GM23248 (cell line): ENCODE data around the gene GRWD1. TPM values are rescaled to one million over a fixed set of nuclear protein-coding genes. Genes with fewer than 3 reads are reported as not detected.

ENCODE experiments used
- DNase-seq: peaks from one replicate; pipeline ENCODE4 v3.0.0-alpha.2; 2015
- H2AFZ ChIP-seq: fragments of 200-600 bp; sonication (generic); 2 replicates; pipeline ENCODE4 v1.6.1; 2016; ENCODE audit warnings: antibody characterized with exemption
- H3F3A ChIP-seq: fragments of 200-600 bp; sonication (generic); 2 replicates; pipeline ENCODE4 v1.6.1; 2016; ENCODE audit warnings: mild to moderate bottlenecking, antibody characterized with exemption, mixed run types; ENCODE audit not compliant: insufficient read depth
- H3K27ac ChIP-seq: fragments of 200-600 bp; sonication (generic); 2 replicates; pipeline ENCODE4 v1.5.1; 2016; ENCODE audit warnings: mild to moderate bottlenecking
- H3K27me3 ChIP-seq: fragments of 200-600 bp; sonication (generic); replicated peaks from 2 replicates; pipeline ENCODE4 v1.6.1; 2016; ENCODE audit warnings: mild to moderate bottlenecking; ENCODE audit not compliant: insufficient read depth
- H3K36me3 ChIP-seq: fragments of 200-600 bp; sonication (generic); 2 replicates; pipeline ENCODE4 v1.6.1; 2016; ENCODE audit warnings: low read depth, mild to moderate bottlenecking
- H3K4me1 ChIP-seq: fragments of 200-600 bp; sonication (generic); 2 replicates; pipeline ENCODE4 v1.6.1; 2016; ENCODE audit warnings: mild to moderate bottlenecking; ENCODE audit not compliant: insufficient read depth
- H3K4me2 ChIP-seq: fragments of 200-600 bp; sonication (generic); one replicate; pipeline ENCODE4 v1.6.1; 2016; ENCODE audit warnings: mild to moderate bottlenecking; ENCODE audit not compliant: unreplicated experiment
- H3K4me3 ChIP-seq: fragments of 200-600 bp; sonication (generic); 2 replicates; pipeline ENCODE4 v1.5.1; 2016; ENCODE audit warnings: mild to moderate bottlenecking
- H3K79me2 ChIP-seq: fragments of 200-600 bp; sonication (generic); 2 replicates; pipeline ENCODE4 v1.6.1; 2016; ENCODE audit warnings: mild to moderate bottlenecking; ENCODE audit not compliant: insufficient read depth
- H3K9ac ChIP-seq: fragments of 200-600 bp; sonication (generic); 2 replicates; pipeline ENCODE4 v1.6.1; 2016; ENCODE audit warnings: mild to moderate bottlenecking
- H3K9me2 ChIP-seq: fragments of 200-600 bp; sonication (generic); 2 replicates; pipeline ENCODE4 v1.6.1; 2016; ENCODE audit warnings: mixed run types, mild to moderate bottlenecking, moderate library complexity; ENCODE audit not compliant: insufficient read depth
- H3K9me3 ChIP-seq: fragments of 200-600 bp; sonication (generic); one replicate; pipeline ENCODE4 v1.6.1; 2017; ENCODE audit warnings: low read depth
- H4K20me1 ChIP-seq: fragments of 200-600 bp; sonication (generic); 2 replicates; pipeline ENCODE4 v1.6.0; 2016; ENCODE audit not compliant: insufficient read depth
- EZH2 ChIP-seq: fragments of 200-600 bp; sonication (generic); IDR thresholded peaks from 2 replicates; pipeline ENCODE4 v1.6.1; 2018; ENCODE audit warnings: antibody characterized with exemption, mild to moderate bottlenecking; ENCODE audit not compliant: insufficient read depth, poor library complexity, severe bottlenecking
- EZH2phosphoT487 ChIP-seq: fragments of 200-600 bp; sonication (generic); IDR thresholded peaks from 2 replicates; pipeline ENCODE4 v1.6.1; 2018; ENCODE audit warnings: antibody characterized with exemption, moderate library complexity, mild to moderate bottlenecking, low read depth; ENCODE audit not compliant: insufficient read depth
- WGBS, 2 experiments: methylation state at CpG; one replicate each; pipeline ENCODE4 v1.1.6; 2015 to 2017; ENCODE audit warnings: low lambda C conversion rate in 2 of 2, low coverage in 1 of 2; ENCODE audit errors: missing lambda C conversion rate in 2 of 2; 5-methylcytosine and 5-hydroxymethylcytosine counted together
- in situ Hi-C: fragments of 300-500 bp; cut with MboI; formaldehyde crosslinking; loops from 2 replicates; pipeline ENCODE4 v1.15.0; 2020
- polyA plus RNA-seq: library from polyadenylated mRNA; unstranded; fragments of >200 nt; fragmentation: Nextera tagmentation; extraction: Ambion mirVana; gene quantifications from 2 replicates; pipeline ENCODE4 v1.2.1, GENCODE V29; 2016
- total RNA-seq: library from RNA; depleted of rRNA; stranded (reverse); fragments of >200 nt; shearing (Covaris generic); gene quantifications from 2 replicates; pipeline ENCODE4 v1.2.3, GENCODE V29; 2014

GRWD1 gene
- total and polyA plus RNA-seq, 2 experiments from 2014 or later, result 34.1 to 36.6 TPM

DNA sequence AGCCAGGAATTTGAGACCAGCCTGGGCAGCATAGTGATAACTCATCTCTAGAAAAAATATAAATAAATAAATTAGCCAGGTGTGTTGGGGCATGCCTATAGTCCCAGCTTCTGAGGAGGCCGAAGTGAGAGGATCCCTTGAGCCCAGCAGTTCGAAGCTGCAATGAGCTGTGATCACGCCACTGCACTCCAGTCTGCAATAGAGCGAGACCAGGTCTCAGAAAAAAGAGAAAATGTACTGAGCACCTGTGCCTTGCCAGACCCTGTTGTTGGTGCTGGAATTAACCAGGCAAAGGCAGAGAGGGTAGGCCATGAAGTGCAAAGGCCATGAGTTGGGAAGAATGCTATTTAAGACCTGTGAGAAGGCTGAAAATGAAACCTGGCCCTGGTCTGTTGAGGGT lies 26.1 kb downstream of the GRWD1 start:
- Histone ChIP-seq H3K27ac (no peak overlapping the region), H3K27me3 (no peaks in the 10 kb centered on the region), H3K9me3 (no peaks in the 10 kb centered on the region), H3K9me2 (no peaks in the 10 kb centered on the region), H2AFZ (no peak overlapping the region), H3K36me3 (peaks cover 48% of the 10 kb centered on the region), H3K4me2 (no peak overlapping the region), H3K9ac (no peak overlapping the region), H3K4me3 (no peak overlapping the region), H4K20me1 (no peaks in the 10 kb centered on the region; the same call in 1 of the 2 replicates), H3K79me2 (peaks cover 37% of the 10 kb centered on the region), H3F3A (peaks cover 3% of the 10 kb centered on the region; the same call in 1 of the 2 replicates), H3K4me1 (peaks cover 3% of the 10 kb centered on the region)
- 89% methylated on average over 4 of the region's 4 CpGs for WGBS, 2 experiments
- in situ Hi-C loops, result no loop called here
- DNase-seq, result no peak
- TF ChIP-seq EZH2 (no peak), EZH2phosphoT487 (no peak)

DNA sequence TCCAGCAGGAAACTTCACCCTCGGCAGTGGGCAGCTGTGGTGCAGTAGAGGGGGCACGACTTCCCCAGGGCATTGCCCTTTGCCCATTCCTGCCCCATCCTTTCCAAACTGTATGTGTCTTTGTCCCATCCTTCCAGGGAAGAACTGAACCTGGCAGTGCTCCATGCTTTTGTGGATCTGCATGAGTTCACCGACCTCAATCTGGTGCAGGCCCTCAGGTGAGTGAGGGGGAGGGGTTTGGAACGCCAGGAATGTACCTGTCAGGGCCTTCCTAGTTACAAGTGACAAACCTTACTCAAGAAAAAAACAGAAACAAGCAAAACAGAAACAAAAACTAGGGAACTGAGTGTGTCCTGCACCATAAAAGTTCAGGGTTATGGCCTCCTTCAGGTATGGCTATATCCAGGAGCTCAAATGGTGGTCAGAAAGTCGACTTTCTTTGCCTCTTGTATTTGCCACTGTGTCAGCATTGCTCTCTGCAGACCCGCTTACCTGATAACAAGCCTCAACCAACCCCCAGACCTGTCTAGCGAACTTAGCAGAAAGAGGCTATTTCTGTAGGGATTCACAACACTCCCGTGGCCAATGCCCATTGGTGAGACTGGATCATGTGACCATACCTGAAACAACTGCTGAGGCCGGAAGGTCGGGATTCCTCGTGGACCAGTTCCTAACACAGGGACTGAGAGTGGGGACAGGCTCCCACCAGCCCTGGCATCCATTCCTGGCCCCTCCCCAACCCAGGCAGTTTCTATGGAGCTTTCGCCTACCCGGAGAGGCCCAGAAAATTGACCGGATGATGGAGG lies 27.6 kb downstream of the GRWD1 start:
- Histone ChIP-seq H3K79me2 (peaks cover 37% of the 10 kb centered on the region), H3K27me3 (no peaks in the 10 kb centered on the region), H4K20me1 (no peaks in the 10 kb centered on the region; the same call in 1 of the 2 replicates), H2AFZ (no peak overlapping the region), H3K9me2 (no peaks in the 10 kb centered on the region), H3K9me3 (no peaks in the 10 kb centered on the region), H3K4me1 (no peaks in the 10 kb centered on the region), H3F3A (peaks cover 5% of the 10 kb centered on the region; the same call in 1 of the 2 replicates), H3K4me3 (no peak overlapping the region), H3K27ac (no peak overlapping the region), H3K4me2 (no peak overlapping the region), H3K9ac (no peak overlapping the region), H3K36me3 (peaks cover 48% of the 10 kb centered on the region)
- WGBS, 2 experiments, result 80 to 84% methylated on average over 14 of the region's 14 CpGs
- TF ChIP-seq EZH2phosphoT487 (no peak), EZH2 (no peak)
- DNase-seq, result no peak
- in situ Hi-C loops, result no loop called here

DNA sequence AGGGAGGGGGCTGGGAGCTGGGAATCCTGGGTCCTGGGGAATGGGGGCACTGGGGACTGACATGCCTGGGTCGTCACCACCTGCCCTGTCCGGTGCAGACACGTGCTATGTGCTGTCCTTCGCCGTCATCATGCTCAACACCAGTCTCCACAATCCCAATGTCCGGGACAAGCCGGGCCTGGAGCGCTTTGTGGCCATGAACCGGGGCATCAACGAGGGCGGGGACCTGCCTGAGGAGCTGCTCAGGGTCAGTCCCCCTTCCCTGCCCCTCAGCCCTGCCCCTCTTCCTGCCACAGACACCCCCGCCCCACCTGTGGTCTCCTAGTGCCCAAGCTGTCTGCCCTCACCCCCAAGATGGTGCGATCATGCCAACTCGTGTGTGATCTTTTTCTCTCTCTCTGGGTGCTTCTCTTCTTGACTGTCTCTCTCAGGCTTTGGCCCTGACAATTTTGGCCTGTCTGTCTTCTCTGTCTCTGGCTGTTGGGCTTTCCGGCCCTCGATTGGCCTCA lies 28.4 kb downstream of the GRWD1 start:
- Histone ChIP-seq H3K27me3 (no peaks in the 10 kb centered on the region), H3K79me2 (peaks cover 37% of the 10 kb centered on the region), H3K4me3 (no peak overlapping the region), H3K36me3 (peaks cover 49% of the 10 kb centered on the region), H4K20me1 (no peaks in the 10 kb centered on the region; the same call in 1 of the 2 replicates), H3K9ac (no peak overlapping the region), H3K27ac (no peak overlapping the region), H2AFZ (no peak overlapping the region), H3K4me1 (no peaks in the 10 kb centered on the region), H3F3A (peaks cover 8% of the 10 kb centered on the region), H3K4me2 (no peak overlapping the region), H3K9me3 (no peaks in the 10 kb centered on the region), H3K9me2 (no peaks in the 10 kb centered on the region)
- 76 to 79% methylated on average over 8 to 16 of the region's 16 CpGs for WGBS, 2 experiments
- in situ Hi-C loops, result no loop called here
- DNase-seq, result no peak
- TF ChIP-seq EZH2phosphoT487 (no peak), EZH2 (no peak)

DNA sequence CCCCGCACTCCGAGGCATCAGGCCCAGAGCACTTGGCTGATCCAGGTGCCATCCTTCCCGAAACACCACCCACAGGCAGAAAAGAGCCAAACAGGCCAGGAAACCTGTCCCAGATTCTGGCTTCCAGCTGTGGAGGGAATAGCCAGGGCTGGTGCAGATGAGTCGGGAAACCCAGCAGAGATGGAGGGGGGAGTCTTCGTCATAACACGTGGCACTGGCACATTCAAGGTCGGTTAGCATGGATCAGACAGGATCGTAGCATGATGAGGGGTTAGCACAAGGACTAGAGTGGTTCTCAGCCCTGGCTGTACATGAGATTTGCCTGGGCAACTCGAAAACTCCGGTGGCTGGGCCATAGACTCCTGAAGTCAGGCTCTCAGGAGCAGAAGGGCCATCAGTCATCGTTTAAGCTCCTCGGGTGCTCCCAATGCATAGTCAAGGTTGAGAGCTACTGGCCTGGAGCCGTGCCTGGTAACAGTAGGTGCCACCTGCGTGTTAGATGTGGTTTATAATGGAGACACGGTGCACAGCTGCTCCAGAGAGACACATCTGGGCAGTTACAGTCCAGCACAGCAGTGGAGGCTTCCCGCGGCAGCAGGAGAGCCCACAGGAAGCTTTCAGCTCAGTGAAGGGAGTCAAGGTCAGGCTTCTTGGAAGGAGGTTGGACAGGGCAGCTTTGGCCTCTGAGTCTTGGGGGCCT lies 29.7 kb downstream of the GRWD1 start:
- Histone ChIP-seq H3K4me2 (no peak overlapping the region), H2AFZ (no peak overlapping the region), H3K9me3 (no peaks in the 10 kb centered on the region), H3F3A (peaks cover 17% of the 10 kb centered on the region), H3K27ac (no peak overlapping the region), H3K79me2 (peaks cover 28% of the 10 kb centered on the region), H3K9me2 (no peaks in the 10 kb centered on the region), H3K4me3 (no peak overlapping the region), H4K20me1 (no peaks in the 10 kb centered on the region), H3K27me3 (no peaks in the 10 kb centered on the region), H3K9ac (no peak overlapping the region), H3K4me1 (peaks cover 9% of the 10 kb centered on the region), H3K36me3 (peaks cover 52% of the 10 kb centered on the region)
- TF ChIP-seq EZH2 (no peak), EZH2phosphoT487 (no peak)
- DNase-seq, result no peak
- in situ Hi-C loops, result no loop called here
- 76 to 80% methylated on average over 17 of the region's 17 CpGs for WGBS, 2 experiments
